GM23338 (cell line): ENCODE results near the gene CARMIL1. TPM values are rescaled to one million over a fixed set of nuclear protein-coding genes. Genes with fewer than 3 reads are reported as not detected.

Source experiments
- ATAC-seq: fragments of 200-7000 bp; cut with Tn5 transposase; 3 replicates; pipeline ENCODE4 v1.9.1; 2020
- DNase-seq: peaks from one replicate; pipeline ENCODE4 v3.0.0-alpha.2; 2015; ENCODE audit warnings: low spot score
- H2AFZ ChIP-seq: fragments of 200-600 bp; sonication (generic); 2 replicates; pipeline ENCODE4 v1.8.0; 2016; ENCODE audit warnings: antibody characterized with exemption, mild to moderate bottlenecking, moderate library complexity
- H3F3A ChIP-seq: fragments of 200-600 bp; sonication (generic); replicated peaks from 2 replicates; pipeline ENCODE4 v1.8.0; 2017; ENCODE audit warnings: antibody characterized with exemption, mixed run types, low read depth
- H3K27ac ChIP-seq: fragments of 200-600 bp; sonication (generic); 2 replicates; pipeline ENCODE4 v1.6.1; 2016; ENCODE audit warnings: low read depth
- H3K27me3 ChIP-seq: fragments of 200-600 bp; sonication (generic); 2 replicates; pipeline ENCODE4 v1.8.0; 2016; ENCODE audit warnings: mild to moderate bottlenecking, mixed run types, moderate library complexity; ENCODE audit not compliant: insufficient read depth
- H3K36me3 ChIP-seq: fragments of 200-600 bp; sonication (generic); 2 replicates; pipeline ENCODE4 v1.8.0; 2016; ENCODE audit warnings: mild to moderate bottlenecking; ENCODE audit not compliant: insufficient read depth
- H3K4me1 ChIP-seq: fragments of 200-600 bp; sonication (generic); 2 replicates; pipeline ENCODE4 v1.8.0; 2016; ENCODE audit warnings: mild to moderate bottlenecking, moderate library complexity; ENCODE audit not compliant: insufficient read depth
- H3K4me2 ChIP-seq: fragments of 200-600 bp; sonication (generic); 2 replicates; pipeline ENCODE4 v1.7.1; 2017; ENCODE audit warnings: mixed run types
- H3K4me3 ChIP-seq: fragments of 200-600 bp; sonication (generic); 2 replicates; pipeline ENCODE4 v1.6.1; 2016; ENCODE audit warnings: mixed run types
- H3K79me2 ChIP-seq: fragments of 200-600 bp; sonication (generic); replicated peaks from 2 replicates; pipeline ENCODE4 v1.8.0; 2017; ENCODE audit warnings: mild to moderate bottlenecking; ENCODE audit not compliant: insufficient read depth
- H3K9me2 ChIP-seq: fragments of 200-600 bp; sonication (generic); 2 replicates; pipeline ENCODE4 v1.8.0; 2017; ENCODE audit not compliant: insufficient read depth
- H4K20me1 ChIP-seq: fragments of 200-600 bp; sonication (generic); replicated peaks from 2 replicates; pipeline ENCODE4 v1.8.0; 2017; ENCODE audit warnings: mild to moderate bottlenecking; ENCODE audit not compliant: insufficient read depth
- H3K27ac Mint-ChIP-seq: 2 replicates; pipeline ENCODE4 v1.8.0; 2020; ENCODE audit warnings: inconsistent platforms, mild to moderate bottlenecking, moderate library complexity, mixed read lengths
- H3K27me3 Mint-ChIP-seq: 3 replicates; pipeline ENCODE4 v1.8.0; 2022; ENCODE audit warnings: low read depth, mild to moderate bottlenecking, moderate library complexity, mixed read lengths, inconsistent platforms; ENCODE audit not compliant: insufficient read depth, poor library complexity
- H3K36me3 Mint-ChIP-seq: 3 replicates; pipeline ENCODE4 v1.8.0; 2021; ENCODE audit warnings: low read depth, mild to moderate bottlenecking, inconsistent platforms, moderate library complexity, mixed read lengths
- H3K4me1 Mint-ChIP-seq: 3 replicates; pipeline ENCODE4 v1.8.0; 2020; ENCODE audit warnings: mild to moderate bottlenecking, inconsistent platforms, mixed read lengths
- H3K4me3 Mint-ChIP-seq: 3 replicates; pipeline ENCODE4 v1.8.0; 2021; ENCODE audit warnings: moderate library complexity, mild to moderate bottlenecking, inconsistent platforms, mixed read lengths
- H3K9me3 Mint-ChIP-seq: 3 replicates; pipeline ENCODE4 v1.8.0; 2020; ENCODE audit warnings: moderate library complexity, mild to moderate bottlenecking, inconsistent platforms, mixed read lengths
- CREB1 ChIP-seq: fragments of 250-450 bp; sonication (Bioruptor Pico); IDR thresholded peaks from 2 replicates; pipeline ENCODE4 v1.5.0; 2020; ENCODE audit warnings: low read depth, mild to moderate bottlenecking, moderate library complexity
- JUNB ChIP-seq: IDR thresholded peaks from one replicate; pipeline ENCODE4 v1.6.1; 2016; ENCODE audit warnings: antibody characterized with exemption; ENCODE audit not compliant: unreplicated experiment
- POLR2AphosphoS5 ChIP-seq: IDR thresholded peaks from 2 replicates; pipeline ENCODE4 v1.6.1; 2016; ENCODE audit warnings: antibody characterized with exemption, low read depth
- STAT1 ChIP-seq: IDR thresholded peaks from one replicate; pipeline ENCODE4 v1.6.1; 2016; ENCODE audit warnings: antibody characterized with exemption; ENCODE audit not compliant: unreplicated experiment
- ZNF114 ChIP-seq: fragments of 250-450 bp; sonication (Bioruptor Pico); IDR thresholded peaks from 2 replicates; pipeline ENCODE4 v1.5.0; 2020; ENCODE audit warnings: mild to moderate bottlenecking, moderate library complexity
- ZNF462 ChIP-seq: fragments of 250-450 bp; sonication (Bioruptor Pico); IDR thresholded peaks from 2 replicates; pipeline ENCODE4 v1.5.0; 2020; ENCODE audit warnings: mild to moderate bottlenecking, moderate library complexity
- polyA plus RNA-seq: library from polyadenylated mRNA; unstranded; fragments of >200 nt; fragmentation: Nextera tagmentation; extraction: Ambion mirVana; gene quantifications from 2 replicates; pipeline ENCODE4 v1.2.1, GENCODE V29; 2016
- total RNA-seq: library from RNA; depleted of rRNA; stranded (reverse); fragments of >200 nt; shearing (Covaris generic); gene quantifications from 2 replicates; pipeline ENCODE4 v1.2.3, GENCODE V29; 2014

CARMIL1 gene
- total and polyA plus RNA-seq, 2 experiments from 2014 or later, result 43.2 to 66.9 TPM

DNA sequence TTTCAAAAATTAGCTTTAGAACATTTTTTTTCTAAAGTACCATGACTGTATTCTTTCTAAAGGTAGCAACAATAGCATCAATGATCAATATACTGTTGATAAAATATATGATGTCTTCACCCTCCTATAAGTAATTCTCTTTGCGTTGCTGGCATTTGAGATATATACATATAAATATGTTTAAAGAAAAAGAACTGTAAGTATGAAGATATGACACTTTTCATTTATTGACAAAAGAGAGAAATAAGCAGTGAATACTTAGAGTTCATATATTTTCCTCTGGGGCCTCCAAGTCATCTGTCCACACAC lies 323.5 kb downstream of the CARMIL1 start:
- ATAC-seq, result no peak

More for the DNA sequence above, 323.5 kb downstream of the CARMIL1 start:
- Histone ChIP-seq H3K79me2 (no peaks in the 10 kb centered on the region), H3K9me2 (no peaks in the 10 kb centered on the region), H3K36me3 (no peaks in the 10 kb centered on the region), H2AFZ (no peak overlapping the region), H3F3A (no peaks in the 10 kb centered on the region), H3K27ac (no peak overlapping the region), H3K4me3 (no peak overlapping the region), H4K20me1 (no peaks in the 10 kb centered on the region), H3K4me1 (no peaks in the 10 kb centered on the region), H3K4me2 (no peak overlapping the region), H3K27me3 (no peaks in the 10 kb centered on the region)
- H3K27ac Mint-ChIP-seq, result no peak overlapping the region
- no peak for TF ChIP-seq ZNF114 (CRISPR knock-in tag)
- no peak for TF ChIP-seq CREB1
- TF ChIP-seq JUNB, result no peak
- TF ChIP-seq POLR2AphosphoS5, result no peak
- TF ChIP-seq STAT1, result no peak
- no peak for TF ChIP-seq ZNF462 (CRISPR knock-in tag)
- peaks cover 5% of the 10 kb centered on the region for H3K27me3 Mint-ChIP-seq
- peaks cover 4% of the 10 kb centered on the region; the same call in 2 of the 3 replicates for H3K36me3 Mint-ChIP-seq
- H3K4me1 Mint-ChIP-seq, result peaks cover 6% of the 10 kb centered on the region; the same call in 2 of the 3 replicates
- no peaks in the 10 kb centered on the region for H3K9me3 Mint-ChIP-seq
- no peak for DNase-seq
- H3K4me3 Mint-ChIP-seq, result no peak overlapping the region
